H9 (cell line): ENCODE measurements around the gene CFAP299. TPM values are rescaled to one million over a fixed set of nuclear protein-coding genes. Genes with fewer than 3 reads are reported as not detected.

Source experiments
- DNase-seq: peaks from one replicate; pipeline ENCODE4 v3.0.0-alpha.2; 2017
- H2AFZ ChIP-seq: one replicate; pipeline ENCODE4 v1.6.1; 2013; ENCODE audit warnings: mild to moderate bottlenecking, low read length, control low read depth, moderate library complexity
- H2AK5ac ChIP-seq: 2 replicates; pipeline ENCODE4 v1.6.1; 2013; ENCODE audit warnings: low read length, control low read depth, mixed read lengths; ENCODE audit not compliant: insufficient read length
- H2BK120ac ChIP-seq: one replicate; pipeline ENCODE4 v1.6.1; 2013; ENCODE audit warnings: low read depth, mild to moderate bottlenecking, low read length, control low read depth, inconsistent platforms; ENCODE audit not compliant: poor library complexity, severe bottlenecking
- H2BK12ac ChIP-seq: 2 replicates; pipeline ENCODE4 v1.6.1; 2013; ENCODE audit warnings: low read length, control low read depth, mixed read lengths, low read depth; ENCODE audit not compliant: insufficient read length
- H2BK15ac ChIP-seq: 2 replicates; pipeline ENCODE4 v1.6.1; 2013; ENCODE audit warnings: low read depth, low read length, control low read depth
- H2BK20ac ChIP-seq: one replicate; pipeline ENCODE4 v1.6.1; 2013; ENCODE audit warnings: low read depth, mild to moderate bottlenecking, low read length, control low read depth, inconsistent platforms; ENCODE audit not compliant: poor library complexity, severe bottlenecking
- H2BK5ac ChIP-seq: 2 replicates; pipeline ENCODE4 v1.6.1; 2013; ENCODE audit warnings: low read length, control low read depth, mixed read lengths; ENCODE audit not compliant: insufficient read length
- H3K14ac ChIP-seq: 2 replicates; pipeline ENCODE4 v1.6.1; 2013; ENCODE audit warnings: low read length, control low read depth; ENCODE audit not compliant: insufficient read depth
- H3K18ac ChIP-seq: 2 replicates; pipeline ENCODE4 v1.6.1; 2013; ENCODE audit warnings: low read depth, mild to moderate bottlenecking, mixed read lengths, low read length, control low read depth; ENCODE audit not compliant: insufficient read length
- H3K23ac ChIP-seq: 2 replicates; pipeline ENCODE4 v1.6.1; 2013; ENCODE audit warnings: low read length, control low read depth, mixed read lengths, low read depth; ENCODE audit not compliant: insufficient read length
- H3K23me2 ChIP-seq: 2 replicates; pipeline ENCODE4 v1.6.1; 2013; ENCODE audit warnings: low read depth, mild to moderate bottlenecking, mixed read lengths, low read length, control low read depth; ENCODE audit not compliant: insufficient read length, poor library complexity, severe bottlenecking
- H3K27ac ChIP-seq: 2 replicates; pipeline ENCODE4 v1.5.1; 2013; ENCODE audit warnings: low read length, control low read depth, mixed read lengths, low read depth; ENCODE audit not compliant: insufficient read length
- H3K27me3 ChIP-seq: 2 replicates; pipeline ENCODE4 v1.6.1; 2013; ENCODE audit warnings: low read length, control low read depth, inconsistent platforms; ENCODE audit not compliant: insufficient read depth
- H3K4ac ChIP-seq: 2 replicates; pipeline ENCODE4 v1.6.1; 2013; ENCODE audit warnings: low read depth, mild to moderate bottlenecking, control low read depth, inconsistent platforms, low read length, moderate library complexity
- H3K4me1 ChIP-seq: 2 replicates; pipeline ENCODE4 v1.6.1; 2013; ENCODE audit warnings: low read length, control low read depth, inconsistent platforms; ENCODE audit not compliant: insufficient read depth
- H3K4me2 ChIP-seq: 2 replicates; pipeline ENCODE4 v1.6.1; 2013; ENCODE audit warnings: low read length, control low read depth, mixed read lengths; ENCODE audit not compliant: insufficient read length, insufficient read depth
- H3K56ac ChIP-seq: 2 replicates; pipeline ENCODE4 v1.6.1; 2013; ENCODE audit warnings: low read depth, mild to moderate bottlenecking, mixed read lengths, low read length, control low read depth; ENCODE audit not compliant: insufficient read length
- H3K79me1 ChIP-seq: 2 replicates; pipeline ENCODE4 v1.6.1; 2013; ENCODE audit warnings: low read depth, mild to moderate bottlenecking, moderate library complexity, low read length, control low read depth, inconsistent platforms; ENCODE audit not compliant: insufficient read depth, poor library complexity, severe bottlenecking
- H3K79me2 ChIP-seq: 2 replicates; pipeline ENCODE4 v1.6.1; 2013; ENCODE audit warnings: low read length, control low read depth, inconsistent platforms; ENCODE audit not compliant: insufficient read depth
- H3K9ac ChIP-seq: 2 replicates; pipeline ENCODE4 v1.6.1; 2013; ENCODE audit warnings: low read length, control low read depth, mixed read lengths; ENCODE audit not compliant: insufficient read length; ENCODE audit errors: extremely low read depth
- H3K9me3 ChIP-seq: one replicate; pipeline ENCODE4 v1.6.1; 2013; ENCODE audit warnings: low read depth, low read length, inconsistent platforms; ENCODE audit not compliant: control insufficient read depth
- H3T11ph ChIP-seq: one replicate; pipeline ENCODE4 v1.6.1; 2013; ENCODE audit warnings: mild to moderate bottlenecking, low read length, control low read depth, inconsistent platforms
- H4K20me1 ChIP-seq: one replicate; pipeline ENCODE4 v1.6.1; 2013; ENCODE audit not compliant: control insufficient read depth, insufficient read length, insufficient read depth
- H4K5ac ChIP-seq: 2 replicates; pipeline ENCODE4 v1.6.1; 2013; ENCODE audit warnings: low read depth, mild to moderate bottlenecking, mixed read lengths, low read length, control low read depth; ENCODE audit not compliant: insufficient read length
- H4K8ac ChIP-seq: replicated peaks from 2 replicates; pipeline ENCODE4 v1.6.1; 2013; ENCODE audit warnings: low read length, control low read depth, mixed read lengths, low read depth; ENCODE audit not compliant: insufficient read length
- H4K91ac ChIP-seq: 2 replicates; pipeline ENCODE4 v1.6.1; 2013; ENCODE audit warnings: low read depth, mild to moderate bottlenecking, moderate library complexity, mixed read lengths, low read length, control low read depth; ENCODE audit not compliant: insufficient read length
- H3K27ac Mint-ChIP-seq, 3 experiments: 2 replicates in 2 of 3; 3 replicates in 1 of 3; pipeline ENCODE4 v1.8.0; 2020 to 2021; ENCODE audit warnings: mixed read lengths in 3 of 3, mild to moderate bottlenecking in 1 of 3, moderate library complexity in 1 of 3
- H3K27me3 Mint-ChIP-seq: 2 replicates; pipeline ENCODE4 v1.8.0; 2021; ENCODE audit warnings: low read depth, mild to moderate bottlenecking, moderate library complexity, mixed read lengths
- H3K36me3 Mint-ChIP-seq, 3 experiments: 2 replicates in 2 of 3; 3 replicates in 1 of 3; pipeline ENCODE4 v1.8.0; 2020 to 2021; ENCODE audit warnings: low read depth in 3 of 3, mixed read lengths in 3 of 3; ENCODE audit not compliant: insufficient read depth in 1 of 3
- H3K4me1 Mint-ChIP-seq, 2 experiments: 2 replicates each; pipeline ENCODE4 v1.8.0; 2020; ENCODE audit warnings: mixed read lengths in 2 of 2
- H3K4me3 Mint-ChIP-seq, 2 experiments: 2 replicates in 1 of 2; 3 replicates in 1 of 2; pipeline ENCODE4 v1.8.0; 2020 to 2021; ENCODE audit warnings: mild to moderate bottlenecking in 2 of 2, mixed read lengths in 2 of 2, moderate library complexity in 1 of 2
- H3K9me3 Mint-ChIP-seq, 2 experiments: 2 replicates in 1 of 2; 3 replicates in 1 of 2; pipeline ENCODE4 v1.8.0; 2020; ENCODE audit warnings: mild to moderate bottlenecking in 2 of 2, mixed read lengths in 2 of 2, moderate library complexity in 1 of 2
- WGBS: extraction: QIAGEN DNeasy Blood & Tissue Kit; methylation state at CpG from one replicate; pipeline ENCODE4 v1.1.7; 2013; ENCODE audit warnings: missing lambda C conversion rate, low lambda C conversion rate, mixed read lengths; ENCODE audit not compliant: insufficient read length; ENCODE audit errors: extremely low coverage; 5-methylcytosine and 5-hydroxymethylcytosine counted together
- total RNA-seq: library from RNA; stranded (reverse); gene quantifications from 2 replicates; pipeline ENCODE4 v1.2.1, GENCODE V29; 2021
- TF ChIP-seq, protein P1 (sequence below): fragments of 200-600 bp; sonication (generic); conservative IDR thresholded peaks from 3 replicates; pipeline ENCODE4 v1.8.0; 2021; ENCODE audit warnings: antibody characterized with exemption, mild to moderate bottlenecking

The CFAP299 gene
- total RNA-seq, 1 experiment from 2014 or later = not detected

DNA sequence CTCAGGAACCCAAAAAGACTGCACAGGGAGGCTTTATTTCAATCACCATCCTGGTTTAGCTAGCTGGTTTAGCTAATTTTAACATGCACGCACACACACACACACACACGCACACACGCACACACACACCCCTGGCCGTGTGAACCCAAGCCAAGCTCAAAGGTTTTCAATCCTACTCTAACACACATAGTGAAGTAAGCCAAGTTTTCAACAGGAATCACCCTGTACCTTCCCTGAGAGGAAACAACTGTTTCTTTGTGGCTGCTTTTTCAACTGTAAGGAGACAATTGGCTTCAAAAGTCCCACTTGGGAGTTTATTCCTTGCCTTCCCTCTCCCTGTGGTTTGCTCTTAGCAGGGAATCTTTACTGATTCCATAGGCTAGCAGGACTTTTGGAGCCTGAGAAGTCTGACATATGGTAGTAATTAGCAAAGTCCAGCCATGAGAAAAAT lies 596.1 kb downstream of the CFAP299 start:
- WGBS = no CpG with 5 or more reads among the region's 4 CpGs
- Histone ChIP-seq H2BK5ac (no peak overlapping the region), H2AK5ac (no peak overlapping the region), H4K20me1 (no peaks in the 10 kb centered on the region), H4K91ac (no peak overlapping the region), H3K9me3 (no peaks in the 10 kb centered on the region), H3K79me1 (no peaks in the 10 kb centered on the region), H2BK12ac (no peak overlapping the region), H4K5ac (no peak overlapping the region), H3K27me3 (no peaks in the 10 kb centered on the region), H3K79me2 (no peaks in the 10 kb centered on the region), H2BK120ac (no peak overlapping the region), H3K18ac (no peak overlapping the region), H2BK20ac (no peak overlapping the region), H3K4me2 (no peak overlapping the region), H4K8ac (no peak overlapping the region), H3K23me2 (no peaks in the 10 kb centered on the region), H3K4me1 (no peaks in the 10 kb centered on the region), H3K27ac (no peak overlapping the region), H3K23ac (no peak overlapping the region), H2AFZ (no peak overlapping the region), H3K14ac (no peak overlapping the region), H2BK15ac (no peak overlapping the region), H3K4ac (no peak overlapping the region), H3K56ac (no peak overlapping the region), H3T11ph (no peak overlapping the region), H3K9ac (no peak overlapping the region)
- H3K4me1 Mint-ChIP-seq = no peaks in the 10 kb centered on the region
- no peaks in the 10 kb centered on the region for H3K9me3 Mint-ChIP-seq
- TF ChIP-seq, protein P1, sequence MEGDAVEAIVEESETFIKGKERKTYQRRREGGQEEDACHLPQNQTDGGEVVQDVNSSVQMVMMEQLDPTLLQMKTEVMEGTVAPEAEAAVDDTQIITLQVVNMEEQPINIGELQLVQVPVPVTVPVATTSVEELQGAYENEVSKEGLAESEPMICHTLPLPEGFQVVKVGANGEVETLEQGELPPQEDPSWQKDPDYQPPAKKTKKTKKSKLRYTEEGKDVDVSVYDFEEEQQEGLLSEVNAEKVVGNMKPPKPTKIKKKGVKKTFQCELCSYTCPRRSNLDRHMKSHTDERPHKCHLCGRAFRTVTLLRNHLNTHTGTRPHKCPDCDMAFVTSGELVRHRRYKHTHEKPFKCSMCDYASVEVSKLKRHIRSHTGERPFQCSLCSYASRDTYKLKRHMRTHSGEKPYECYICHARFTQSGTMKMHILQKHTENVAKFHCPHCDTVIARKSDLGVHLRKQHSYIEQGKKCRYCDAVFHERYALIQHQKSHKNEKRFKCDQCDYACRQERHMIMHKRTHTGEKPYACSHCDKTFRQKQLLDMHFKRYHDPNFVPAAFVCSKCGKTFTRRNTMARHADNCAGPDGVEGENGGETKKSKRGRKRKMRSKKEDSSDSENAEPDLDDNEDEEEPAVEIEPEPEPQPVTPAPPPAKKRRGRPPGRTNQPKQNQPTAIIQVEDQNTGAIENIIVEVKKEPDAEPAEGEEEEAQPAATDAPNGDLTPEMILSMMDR = no peak
- no peak overlapping the region for H3K27ac Mint-ChIP-seq
- no peak overlapping the region for H3K4me3 Mint-ChIP-seq
- no peaks in the 10 kb centered on the region for H3K36me3 Mint-ChIP-seq
- H3K27me3 Mint-ChIP-seq = no peaks in the 10 kb centered on the region; the same call in 1 of the 2 replicates
- no peak for DNase-seq
